ENCODE measurements around the gene CDON.
"Not testable (repeated sequence)": the region's sequence is repeated elsewhere in the genome, so short reads cannot be mapped to it uniquely, and the experiment has no call there.

The CDON gene

GRCh38 chr11:126046570-126047195 is 16.0 kb downstream of the CDON start:
- no peak for DNase-seq

- DNase-seq = no peak
Measured at GRCh38 chr11:126039485-126040271, 23.0 kb downstream of the CDON start.

- no peak for DNase-seq
Measured at GRCh38 chr11:126035718-126036117, 26.9 kb downstream of the CDON start.

- DNase-seq = no peak
Measured at GRCh38 chr11:126034933-126035425, 27.7 kb downstream of the CDON start.

- no peak for DNase-seq
Measured at GRCh38 chr11:126034039-126034932, 28.4 kb downstream of the CDON start.

- DNase-seq = no peak
Measured at GRCh38 chr11:126032375-126032774, 30.3 kb downstream of the CDON start.

- no peak for DNase-seq
Measured at GRCh38 chr11:126029805-126030204, 32.9 kb downstream of the CDON start.

GRCh38 chr11:126029237-126029636 is 33.4 kb downstream of the CDON start:
- no peak for DNase-seq

GRCh38 chr11:126028534-126028933 is 34.1 kb downstream of the CDON start:
- not testable (repeated sequence) for DNase-seq

GRCh38 chr11:126026579-126026978 is 36.1 kb downstream of the CDON start:
- DNase-seq = no peak

GRCh38 chr11:126025822-126026221 is 36.8 kb downstream of the CDON start:
- no peak for DNase-seq

- DNase-seq = no peak
Measured at GRCh38 chr11:126024123-126024522, 38.5 kb downstream of the CDON start.

- no peak for DNase-seq
Measured at GRCh38 chr11:126012852-126013251, 49.8 kb downstream of the CDON start.

- no peak for DNase-seq
Measured at GRCh38 chr11:126011754-126012153, 50.9 kb downstream of the CDON start.

- DNase-seq = no peak
Measured at GRCh38 chr11:126011265-126011664, 51.4 kb downstream of the CDON start.

GRCh38 chr11:126008956-126009355 is 53.7 kb downstream of the CDON start:
- DNase-seq = no peak

GRCh38 chr11:126007238-126007637 is 55.4 kb downstream of the CDON start:
- DNase-seq = no peak

GRCh38 chr11:126006068-126006467 is 56.6 kb downstream of the CDON start:
- DNase-seq = no peak

- no peak for DNase-seq
Measured at GRCh38 chr11:126002181-126002580, 60.5 kb downstream of the CDON start.

GRCh38 chr11:125999234-125999880 is 63.3 kb downstream of the CDON start:
- DNase-seq = no peak

- DNase-seq = no peak
Measured at GRCh38 chr11:125998267-125998666, 64.4 kb downstream of the CDON start.

GRCh38 chr11:125995313-125995712 is 67.4 kb downstream of the CDON start:
- DNase-seq = no peak

GRCh38 chr11:125994509-125994908 is 68.2 kb downstream of the CDON start:
- no peak for DNase-seq
